Osteoblast (primary cell): Measurements from ENCODE around the gene TARBP1. TPM values are rescaled to one million over a fixed set of nuclear protein-coding genes. Genes with fewer than 3 reads are reported as not detected.
"Not testable (repeated sequence)": the region's sequence is repeated elsewhere in the genome, so short reads cannot be mapped to it uniquely, and the experiment has no call there.

Experiments used
- DNase-seq: peaks from one replicate; pipeline ENCODE4 v3.0.0; 2011; ENCODE audit warnings: low spot score, mixed read lengths; ENCODE audit not compliant: insufficient read length; ENCODE audit errors: missing footprints
- H2AFZ ChIP-seq: 2 replicates; pipeline ENCODE4 v1.6.0; 2011; ENCODE audit warnings: mild to moderate bottlenecking, low read length
- H3K27ac ChIP-seq: 2 replicates; pipeline ENCODE4 v1.5.1; 2011; ENCODE audit warnings: mild to moderate bottlenecking, low read depth, low read length, moderate library complexity
- H3K27me3 ChIP-seq: 2 replicates; pipeline ENCODE4 v1.6.0; 2012; ENCODE audit warnings: mild to moderate bottlenecking, control low read depth, inconsistent platforms, low read length, moderate library complexity; ENCODE audit not compliant: insufficient read depth
- H3K36me3 ChIP-seq: 2 replicates; pipeline ENCODE4 v1.5.1; 2011; ENCODE audit warnings: mild to moderate bottlenecking, low read length, control low read depth, moderate library complexity; ENCODE audit not compliant: insufficient read depth
- H3K4me1 ChIP-seq: 2 replicates; pipeline ENCODE4 v1.5.1; 2011; ENCODE audit warnings: mild to moderate bottlenecking, low read length, control low read depth, moderate library complexity; ENCODE audit not compliant: insufficient read depth
- H3K4me2 ChIP-seq: 2 replicates; pipeline ENCODE4 v1.6.0; 2011; ENCODE audit warnings: mild to moderate bottlenecking, low read length; ENCODE audit not compliant: insufficient read depth
- H3K4me3 ChIP-seq: fragments of 200-600 bp; sonication (generic); 3 replicates; pipeline ENCODE4 v1.5.1; 2012; ENCODE audit warnings: mild to moderate bottlenecking, low read length, inconsistent platforms; ENCODE audit not compliant: insufficient read depth
- H3K79me2 ChIP-seq: 2 replicates; pipeline ENCODE4 v1.6.0; 2012; ENCODE audit warnings: mild to moderate bottlenecking, low read length, control low read depth, inconsistent platforms; ENCODE audit not compliant: insufficient read depth
- H3K9me3 ChIP-seq: 2 replicates; pipeline ENCODE4 v1.5.1; 2011; ENCODE audit warnings: low read depth, low read length, control low read depth
- H4K20me1 ChIP-seq: 2 replicates; pipeline ENCODE4 v1.6.0; 2012; ENCODE audit warnings: mild to moderate bottlenecking, low read length, control low read depth; ENCODE audit not compliant: insufficient read depth
- total RNA-seq: library from RNA; depleted of rRNA; stranded (reverse); fragments of >200 nt; gene quantifications from 2 replicates; pipeline ENCODE4 v1.2.3, GENCODE V29; 2012
- TF ChIP-seq, protein P1 (sequence below): IDR thresholded peaks from 2 replicates; pipeline ENCODE4 v1.5.1; 2011; ENCODE audit warnings: mild to moderate bottlenecking, low read depth, low read length, moderate library complexity; ENCODE audit errors: extremely low read depth

The TARBP1 gene
- total RNA-seq, 1 donor, result 29.7 TPM

DNA sequence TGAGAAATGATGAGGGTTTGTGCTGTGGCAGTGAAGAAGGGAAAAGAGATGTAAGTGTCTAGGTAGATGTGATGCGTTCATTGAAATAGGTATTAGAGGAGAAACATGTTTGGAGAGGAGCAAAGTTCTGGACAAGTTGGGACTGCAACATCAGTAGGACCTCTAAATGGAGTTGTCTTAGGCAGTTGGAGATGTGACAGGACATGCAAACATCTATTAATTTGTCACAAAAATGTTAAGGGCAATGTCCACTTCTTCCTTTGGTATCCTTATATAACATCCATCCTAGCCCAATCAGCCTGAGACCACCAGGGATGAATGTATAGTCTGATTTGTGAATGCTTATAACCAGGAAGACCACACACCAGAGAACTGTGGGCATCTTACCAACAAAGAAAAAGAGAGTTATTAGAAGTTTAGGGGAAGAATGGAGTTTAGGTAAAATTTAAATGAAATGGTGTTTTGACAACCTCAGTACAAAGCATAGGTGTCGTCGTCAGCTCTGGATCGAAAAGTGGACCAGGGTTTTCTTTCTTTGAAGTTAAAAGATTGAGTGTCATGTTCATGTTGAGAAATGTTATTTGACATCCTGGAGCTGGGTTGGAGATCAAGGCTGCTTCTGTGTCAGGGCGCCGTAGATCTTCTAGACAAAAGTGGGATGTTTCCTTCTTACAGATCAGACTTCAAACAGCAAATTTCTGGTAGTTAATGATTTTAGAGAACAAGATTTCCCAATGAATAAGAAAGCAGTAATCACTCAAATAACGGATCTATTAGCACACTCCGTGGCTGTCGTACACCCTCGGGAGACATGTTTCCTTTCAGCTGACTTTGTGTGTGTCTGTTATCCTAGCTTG is 97.1 kb downstream of the TARBP1 start:
- no peaks in the 10 kb centered on the region for H3K9me3 ChIP-seq
- no peak overlapping the region for H3K4me2 ChIP-seq
- TF ChIP-seq, protein P1, sequence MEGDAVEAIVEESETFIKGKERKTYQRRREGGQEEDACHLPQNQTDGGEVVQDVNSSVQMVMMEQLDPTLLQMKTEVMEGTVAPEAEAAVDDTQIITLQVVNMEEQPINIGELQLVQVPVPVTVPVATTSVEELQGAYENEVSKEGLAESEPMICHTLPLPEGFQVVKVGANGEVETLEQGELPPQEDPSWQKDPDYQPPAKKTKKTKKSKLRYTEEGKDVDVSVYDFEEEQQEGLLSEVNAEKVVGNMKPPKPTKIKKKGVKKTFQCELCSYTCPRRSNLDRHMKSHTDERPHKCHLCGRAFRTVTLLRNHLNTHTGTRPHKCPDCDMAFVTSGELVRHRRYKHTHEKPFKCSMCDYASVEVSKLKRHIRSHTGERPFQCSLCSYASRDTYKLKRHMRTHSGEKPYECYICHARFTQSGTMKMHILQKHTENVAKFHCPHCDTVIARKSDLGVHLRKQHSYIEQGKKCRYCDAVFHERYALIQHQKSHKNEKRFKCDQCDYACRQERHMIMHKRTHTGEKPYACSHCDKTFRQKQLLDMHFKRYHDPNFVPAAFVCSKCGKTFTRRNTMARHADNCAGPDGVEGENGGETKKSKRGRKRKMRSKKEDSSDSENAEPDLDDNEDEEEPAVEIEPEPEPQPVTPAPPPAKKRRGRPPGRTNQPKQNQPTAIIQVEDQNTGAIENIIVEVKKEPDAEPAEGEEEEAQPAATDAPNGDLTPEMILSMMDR, result no peak
- no peak overlapping the region for H3K27ac ChIP-seq
- peaks cover 19% of the 10 kb centered on the region for H3K36me3 ChIP-seq
- H4K20me1 ChIP-seq, result no peaks in the 10 kb centered on the region
- no peak overlapping the region for H3K4me3 ChIP-seq
- peaks cover 19% of the 10 kb centered on the region for H3K79me2 ChIP-seq
- H2AFZ ChIP-seq, result no peak overlapping the region
- no peaks in the 10 kb centered on the region for H3K4me1 ChIP-seq
- H3K27me3 ChIP-seq, result no peaks in the 10 kb centered on the region
- DNase-seq, result no peak

DNA sequence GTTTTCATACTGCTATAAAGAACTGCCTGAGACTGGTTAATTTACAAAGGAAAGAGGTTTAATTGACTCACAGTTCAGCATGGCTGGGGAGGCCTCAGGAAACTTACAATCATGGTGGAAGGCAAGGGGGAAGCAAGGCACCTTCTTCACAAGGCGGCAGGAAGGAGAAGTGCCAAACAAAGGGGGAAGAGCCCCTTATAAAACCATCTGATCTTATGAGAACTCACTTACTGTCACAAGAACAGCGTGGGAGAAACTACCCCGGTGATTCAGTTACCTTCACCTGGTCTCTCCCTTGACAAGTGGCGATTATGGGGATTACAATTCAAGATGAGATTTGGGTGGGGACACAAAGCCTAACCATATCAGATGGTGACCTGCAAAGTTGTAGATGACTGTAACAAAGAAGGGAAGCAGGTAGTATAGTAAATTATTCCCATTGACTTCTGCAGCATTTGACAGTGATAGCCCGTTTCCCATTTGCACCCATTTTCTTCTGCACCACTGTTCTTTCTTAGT is 99.3 kb downstream of the TARBP1 start:
- Histone ChIP-seq H3K36me3 (peaks cover 32% of the 10 kb centered on the region), H3K79me2 (peaks cover 31% of the 10 kb centered on the region)
- H3K27ac ChIP-seq, H3K4me2 ChIP-seq, H3K9me3 ChIP-seq, H4K20me1 ChIP-seq, H3K4me1 ChIP-seq, DNase-seq, H3K4me3 ChIP-seq, H2AFZ ChIP-seq, H3K27me3 ChIP-seq: not testable (repeated sequence)

DNA sequence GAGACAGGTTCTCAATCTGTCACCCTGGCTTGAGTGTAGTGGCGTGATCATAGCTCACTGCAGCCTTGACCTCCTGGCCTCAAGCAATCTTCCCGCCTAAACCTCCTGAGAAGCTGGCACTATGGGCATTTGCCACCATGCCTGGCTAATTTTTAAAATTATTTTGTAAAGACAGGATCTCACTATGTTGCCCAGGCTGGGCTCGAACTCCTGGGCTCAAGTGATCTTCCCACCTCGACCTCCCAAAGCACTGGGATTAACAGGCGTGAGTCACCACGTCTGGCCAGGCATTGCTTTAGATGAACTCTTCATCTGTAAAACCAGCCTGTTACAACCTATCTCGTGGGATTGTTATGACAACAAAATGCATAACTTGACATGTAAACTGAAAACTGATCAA is 103.3 kb downstream of the TARBP1 start:
- TF ChIP-seq, protein P1, result no peak
- Histone ChIP-seq H2AFZ (no peak overlapping the region), H3K36me3 (peaks cover 32% of the 10 kb centered on the region), H3K27me3 (no peaks in the 10 kb centered on the region), H3K4me3 (no peak overlapping the region), H3K79me2 (peaks cover 40% of the 10 kb centered on the region), H4K20me1 (no peaks in the 10 kb centered on the region), H3K4me1 (peaks cover 14% of the 10 kb centered on the region), H3K27ac (no peak overlapping the region), H3K4me2 (no peak overlapping the region), H3K9me3 (no peaks in the 10 kb centered on the region)
- DNase-seq, result no peak

DNA sequence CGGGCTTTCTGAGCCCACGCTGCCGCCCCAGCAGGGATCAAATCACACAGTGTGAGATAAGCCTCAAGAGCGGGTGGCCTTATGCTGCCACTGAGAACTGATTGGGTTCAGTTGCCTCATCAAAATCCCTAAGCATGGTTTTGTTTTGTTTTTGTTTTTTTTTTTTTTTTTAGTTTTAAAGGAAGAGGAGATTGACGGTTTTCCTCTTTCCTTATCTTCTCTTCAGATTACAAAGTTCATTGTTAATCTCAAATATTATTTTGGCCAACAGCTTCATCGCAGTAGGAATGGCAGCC is 105.1 kb downstream of the TARBP1 start:
- DNase-seq, result no peak
- peaks cover 29% of the 10 kb centered on the region for H3K36me3 ChIP-seq
- peak overlapping the region; percentile 98 for H3K27ac ChIP-seq
- H4K20me1 ChIP-seq, result no peaks in the 10 kb centered on the region
- H3K27me3 ChIP-seq, result no peaks in the 10 kb centered on the region
- H3K4me1 ChIP-seq, result peaks cover 19% of the 10 kb centered on the region
- no peaks in the 10 kb centered on the region for H3K9me3 ChIP-seq
- TF ChIP-seq, protein P1, result no peak
- peak overlapping the region; percentile 96 for H3K4me3 ChIP-seq
- peak overlapping the region; percentile 96 for H3K4me2 ChIP-seq
- H2AFZ ChIP-seq, result peak overlapping the region; percentile 100
- H3K79me2 ChIP-seq, result peaks cover 35% of the 10 kb centered on the region
